PC-9 (cell line): ENCODE results near the gene LOX. TPM values are rescaled to one million over a fixed set of nuclear protein-coding genes. Genes with fewer than 3 reads are reported as not detected.

Experiments
- BruUV-seq: library from RNA; stranded (reverse); fragments of 400-500 nt; replicated peaks from 2 replicates; lab custom pipeline; 2021; lab: Mats Ljungman, UMichigan
- CTCF ChIA-PET: fragments of 300-600 bp; sonication (Branson Sonifier 250); formaldehyde crosslinking; loops from one replicate; lab custom pipeline; 2022; ENCODE audit warnings: antibody characterized with exemption; lab: Charles Lee
- POLR2A ChIA-PET: fragments of 300-600 bp; sonication (Branson Sonifier 250); formaldehyde crosslinking; loops from one replicate; lab custom pipeline; 2022; ENCODE audit warnings: antibody characterized with exemption; ENCODE audit not compliant: unreplicated experiment; lab: Charles Lee
- DNase-seq, 2 experiments: peaks; one replicate each; pipeline versions ENCODE4 v3.0.0 to v3.0.0-alpha.2; 2015 to 2022; ENCODE audit warnings: mixed read lengths in 1 of 2
- H2AFZ ChIP-seq: fragments of 200-600 bp; sonication (generic); 2 replicates; pipeline ENCODE4 v1.8.1; 2017; ENCODE audit warnings: antibody characterized with exemption
- H3F3A ChIP-seq: fragments of 200-600 bp; sonication (generic); 2 replicates; pipeline ENCODE4 v1.8.1; 2017; ENCODE audit warnings: antibody characterized with exemption, mild to moderate bottlenecking, low read depth; ENCODE audit not compliant: insufficient read depth
- H3K27ac ChIP-seq: fragments of 200-600 bp; sonication (generic); 2 replicates; pipeline ENCODE4 v1.6.1; 2016; ENCODE audit warnings: mixed run types
- H3K27me3 ChIP-seq: fragments of 200-600 bp; sonication (generic); 2 replicates; pipeline ENCODE4 v1.6.1; 2016; ENCODE audit warnings: low read depth, mixed run types; ENCODE audit not compliant: insufficient read depth
- H3K36me3 ChIP-seq: fragments of 200-600 bp; sonication (generic); 2 replicates; pipeline ENCODE4 v1.6.1; 2016; ENCODE audit warnings: low read depth, mixed run types
- H3K4me1 ChIP-seq: fragments of 200-600 bp; sonication (generic); replicated peaks from 2 replicates; pipeline ENCODE4 v1.6.1; 2016; ENCODE audit warnings: mixed run types; ENCODE audit not compliant: insufficient read depth
- H3K4me2 ChIP-seq: fragments of 200-600 bp; sonication (generic); 2 replicates; pipeline ENCODE4 v1.6.1; 2017; ENCODE audit warnings: mixed run types
- H3K4me3 ChIP-seq: fragments of 200-600 bp; sonication (generic); 2 replicates; pipeline ENCODE4 v1.6.1; 2016; ENCODE audit warnings: mixed run types
- H3K79me2 ChIP-seq: fragments of 200-600 bp; sonication (generic); 2 replicates; pipeline ENCODE4 v1.6.1; 2017; ENCODE audit warnings: low read depth, mixed run types
- H3K9me2 ChIP-seq: fragments of 200-600 bp; sonication (generic); 2 replicates; pipeline ENCODE4 v1.8.1; 2017; ENCODE audit warnings: mild to moderate bottlenecking; ENCODE audit not compliant: insufficient read depth
- H3K9me3 ChIP-seq: fragments of 200-600 bp; sonication (generic); 2 replicates; pipeline ENCODE4 v1.8.1; 2016; ENCODE audit warnings: low read depth; ENCODE audit not compliant: insufficient read depth
- H4K20me1 ChIP-seq: fragments of 200-600 bp; sonication (generic); 2 replicates; pipeline ENCODE4 v1.8.1; 2017; ENCODE audit not compliant: insufficient read depth
- CTCF ChIP-seq: fragments of 200-600 bp; sonication (generic); conservative IDR thresholded peaks from 2 replicates; pipeline ENCODE4 v1.6.1; 2017; ENCODE audit warnings: mixed run types, antibody characterized with exemption, mild to moderate bottlenecking, moderate library complexity
- EZH2 ChIP-seq: fragments of 200-600 bp; sonication (generic); IDR thresholded peaks from 2 replicates; pipeline ENCODE4 v1.8.0; 2017; ENCODE audit warnings: antibody characterized with exemption, low read depth
- intact Hi-C: fragments of 100-400 bp; cut with micrococcal nuclease; formaldehyde crosslinking; loops from one replicate; pipeline ENCODE4 v1.10.0; 2022; ENCODE audit not compliant: unreplicated experiment
- total RNA-seq: library from RNA; stranded (reverse); gene quantifications from 2 replicates; pipeline ENCODE4 v1.2.3, GENCODE V29; 2021

LOX gene
- total RNA-seq, 1 experiment from 2014 or later = 3.2 TPM

GRCh38 chr5:122112063-122112462 is 34.0 kb upstream of the LOX start:
- CTCF ChIA-PET = no interaction called here
- POLR2A ChIA-PET = no interaction called here
- no peak overlapping the region for H2AFZ ChIP-seq
- no peaks in the 10 kb centered on the region for H3K27me3 ChIP-seq
- no peak for TF ChIP-seq EZH2
- no peak for TF ChIP-seq CTCF
- intact Hi-C loops = no loop called here
- no peak overlapping the region for H3K4me3 ChIP-seq
- H3K36me3 ChIP-seq = no peaks in the 10 kb centered on the region
- no peaks in the 10 kb centered on the region for H3K9me3 ChIP-seq
- H3K9me2 ChIP-seq = no peaks in the 10 kb centered on the region
- H3F3A ChIP-seq = no peaks in the 10 kb centered on the region
- no peaks in the 10 kb centered on the region for H4K20me1 ChIP-seq
- H3K4me1 ChIP-seq = no peaks in the 10 kb centered on the region
- no peak overlapping the region for H3K27ac ChIP-seq
- no peaks in the 10 kb centered on the region for H3K79me2 ChIP-seq
- DNase-seq = no peak
- no peak overlapping the region for H3K4me2 ChIP-seq
- no TSS peak for BruUV-seq

DNA sequence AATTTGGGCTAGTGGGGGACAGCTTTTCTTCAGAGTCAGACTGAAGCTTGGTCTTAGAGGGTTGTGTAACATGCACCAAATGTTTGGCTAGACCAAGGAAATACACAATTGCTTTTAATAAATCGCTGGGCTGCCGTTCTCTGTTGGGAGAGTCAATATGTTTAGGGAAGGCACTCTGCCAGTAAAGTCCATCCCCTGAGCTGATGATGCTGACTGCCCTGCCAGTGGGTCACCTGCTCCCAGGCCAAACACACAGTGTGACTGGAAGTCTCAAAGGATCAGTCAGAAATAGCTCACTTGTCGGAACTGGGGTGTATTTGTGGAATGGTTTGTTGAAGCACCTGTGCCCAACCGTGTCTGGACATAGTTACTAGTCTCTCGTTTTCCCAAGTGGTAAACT is 33.4 kb upstream of the LOX start:
- H3K79me2 ChIP-seq = no peaks in the 10 kb centered on the region
- H3K4me1 ChIP-seq = no peaks in the 10 kb centered on the region
- BruUV-seq = no TSS peak
- no peak overlapping the region for H2AFZ ChIP-seq
- H4K20me1 ChIP-seq = no peaks in the 10 kb centered on the region
- H3K4me2 ChIP-seq = no peak overlapping the region
- TF ChIP-seq CTCF = no peak
- no peak for TF ChIP-seq EZH2
- H3K9me2 ChIP-seq = no peaks in the 10 kb centered on the region
- no peaks in the 10 kb centered on the region for H3F3A ChIP-seq
- CTCF ChIA-PET = no interaction called here
- no peak overlapping the region for H3K4me3 ChIP-seq
- H3K27me3 ChIP-seq = no peaks in the 10 kb centered on the region
- no peak for DNase-seq
- H3K9me3 ChIP-seq = no peaks in the 10 kb centered on the region
- intact Hi-C loops = no loop called here
- H3K36me3 ChIP-seq = no peaks in the 10 kb centered on the region
- no peak overlapping the region for H3K27ac ChIP-seq
- POLR2A ChIA-PET = no interaction called here

DNA sequence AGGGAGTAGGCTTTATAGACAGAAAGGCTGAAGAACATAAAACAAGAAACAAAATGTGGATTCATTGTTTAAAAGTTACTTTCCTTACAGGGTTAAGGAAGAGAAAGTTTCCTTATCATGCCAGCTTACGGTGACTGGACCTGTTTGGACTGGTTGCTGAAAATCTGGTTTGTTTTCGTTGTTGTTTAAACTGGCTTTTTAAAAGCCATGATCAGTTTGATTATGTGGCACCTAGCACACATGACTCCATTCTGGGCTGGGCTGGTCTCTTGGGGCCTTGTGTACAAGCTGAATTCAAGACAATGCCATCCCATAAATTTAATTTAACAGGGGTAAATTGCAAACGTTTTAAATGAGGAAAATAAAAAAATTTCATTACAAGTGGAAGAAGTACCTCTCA is 32.9 kb upstream of the LOX start:
- CTCF ChIA-PET = no interaction called here
- Histone ChIP-seq H3K4me1 (no peaks in the 10 kb centered on the region), H3K4me2 (no peak overlapping the region), H3K79me2 (no peaks in the 10 kb centered on the region), H3K9me3 (no peaks in the 10 kb centered on the region), H3F3A (no peaks in the 10 kb centered on the region), H3K27ac (no peak overlapping the region), H3K4me3 (no peak overlapping the region), H3K36me3 (no peaks in the 10 kb centered on the region), H3K27me3 (no peaks in the 10 kb centered on the region), H4K20me1 (no peaks in the 10 kb centered on the region), H2AFZ (no peak overlapping the region), H3K9me2 (no peaks in the 10 kb centered on the region)
- POLR2A ChIA-PET = no interaction called here
- no peak for TF ChIP-seq EZH2
- no peak for TF ChIP-seq CTCF
- intact Hi-C loops = no loop called here
- no peak for DNase-seq
- no TSS peak for BruUV-seq
